ENCODE measurements around the gene PKP3.

DNA sequence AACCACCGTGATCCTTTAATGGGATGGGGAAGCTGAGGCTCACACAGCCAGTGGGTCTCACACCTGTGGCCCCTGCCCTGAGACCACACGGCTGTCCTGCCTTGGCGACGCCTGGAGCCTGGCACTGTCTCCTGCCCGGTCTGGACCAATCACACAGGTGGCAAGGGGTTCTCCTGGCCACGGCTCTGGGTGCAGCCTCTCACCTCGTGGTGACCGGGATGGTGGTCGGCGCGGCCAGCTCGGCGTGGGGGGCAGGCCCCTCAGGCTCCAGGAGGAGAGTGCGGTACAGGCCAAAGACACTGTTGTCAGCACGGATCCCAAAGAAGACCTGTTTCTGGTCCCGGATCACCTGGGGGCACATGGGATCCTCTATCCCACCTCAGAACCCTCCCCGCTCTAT lies 39.1 kb downstream of the PKP3 start:
- TF ChIP-seq, protein P1, sequence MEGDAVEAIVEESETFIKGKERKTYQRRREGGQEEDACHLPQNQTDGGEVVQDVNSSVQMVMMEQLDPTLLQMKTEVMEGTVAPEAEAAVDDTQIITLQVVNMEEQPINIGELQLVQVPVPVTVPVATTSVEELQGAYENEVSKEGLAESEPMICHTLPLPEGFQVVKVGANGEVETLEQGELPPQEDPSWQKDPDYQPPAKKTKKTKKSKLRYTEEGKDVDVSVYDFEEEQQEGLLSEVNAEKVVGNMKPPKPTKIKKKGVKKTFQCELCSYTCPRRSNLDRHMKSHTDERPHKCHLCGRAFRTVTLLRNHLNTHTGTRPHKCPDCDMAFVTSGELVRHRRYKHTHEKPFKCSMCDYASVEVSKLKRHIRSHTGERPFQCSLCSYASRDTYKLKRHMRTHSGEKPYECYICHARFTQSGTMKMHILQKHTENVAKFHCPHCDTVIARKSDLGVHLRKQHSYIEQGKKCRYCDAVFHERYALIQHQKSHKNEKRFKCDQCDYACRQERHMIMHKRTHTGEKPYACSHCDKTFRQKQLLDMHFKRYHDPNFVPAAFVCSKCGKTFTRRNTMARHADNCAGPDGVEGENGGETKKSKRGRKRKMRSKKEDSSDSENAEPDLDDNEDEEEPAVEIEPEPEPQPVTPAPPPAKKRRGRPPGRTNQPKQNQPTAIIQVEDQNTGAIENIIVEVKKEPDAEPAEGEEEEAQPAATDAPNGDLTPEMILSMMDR (IDR thresholded peaks at IDR 0.05) = no peak
- TF ChIP-seq POLR2A (IDR thresholded peaks at IDR 0.05) = no peak

Measured in vagina (tissue), 2 donors.